ENCODE results near the gene PPP2R2C.

The PPP2R2C gene

GRCh38 chr4:6402566-6403399, 69.6 kb downstream of the PPP2R2C start:
- no peaks in the 10 kb centered on the region for H3K79me2 ChIP-seq (ENCODE audit: insufficient read depth, low read length)
- TF ChIP-seq EZH2phosphoT487 (IDR thresholded peaks at IDR 0.05; ENCODE audit: borderline replicate concordance) (no peak), CTCF (conservative IDR thresholded peaks at IDR 0.05; ENCODE audit: low read length) (no peak)
- no peaks in the 10 kb centered on the region for H3K9me2 ChIP-seq (replicated peaks; ENCODE audit: low read depth, low read length)
- no peaks in the 10 kb centered on the region for H3K36me3 ChIP-seq (ENCODE audit: insufficient read depth, low read length)
- no peaks in the 10 kb centered on the region for H4K20me1 ChIP-seq (ENCODE audit: insufficient read depth, low read length, poor library complexity, severe bottlenecking)
- H3K9ac ChIP-seq (ENCODE audit: low read depth, low read length, poor library complexity, severe bottlenecking), result no peak overlapping the region
- H3K4me2 ChIP-seq (ENCODE audit: low read depth, low read length, poor library complexity, severe bottlenecking), result no peak overlapping the region
- H3K4me3 ChIP-seq (ENCODE audit: low read length, poor library complexity, severe bottlenecking), result no peak overlapping the region
- no peaks in the 10 kb centered on the region for H3K4me1 ChIP-seq (ENCODE audit: insufficient read depth, low read length, poor library complexity, severe bottlenecking)
- H2AFZ ChIP-seq (ENCODE audit: low read length), result no peak overlapping the region
- no peaks in the 10 kb centered on the region for H3K27me3 ChIP-seq (ENCODE audit: insufficient read depth, low read length, poor library complexity, severe bottlenecking)
- no peaks in the 10 kb centered on the region for H3K9me3 ChIP-seq (ENCODE audit: insufficient read depth, low read depth, low read length)
- H3F3A ChIP-seq (ENCODE audit: low read depth), result no peaks in the 10 kb centered on the region

GRCh38 chr4:6401797-6402196, 70.6 kb downstream of the PPP2R2C start:
- no peaks in the 10 kb centered on the region for H3K9me3 ChIP-seq (ENCODE audit: insufficient read depth, low read depth, low read length)
- no peak overlapping the region for H3K4me3 ChIP-seq (ENCODE audit: low read length, poor library complexity, severe bottlenecking)
- no peaks in the 10 kb centered on the region for H3K4me1 ChIP-seq (ENCODE audit: insufficient read depth, low read length, poor library complexity, severe bottlenecking)
- no peaks in the 10 kb centered on the region for H3K79me2 ChIP-seq (ENCODE audit: insufficient read depth, low read length)
- no peak overlapping the region for H3K9ac ChIP-seq (ENCODE audit: low read depth, low read length, poor library complexity, severe bottlenecking)
- no peaks in the 10 kb centered on the region for H3K27me3 ChIP-seq (ENCODE audit: insufficient read depth, low read length, poor library complexity, severe bottlenecking)
- TF ChIP-seq EZH2phosphoT487 (IDR thresholded peaks at IDR 0.05; ENCODE audit: borderline replicate concordance), result no peak
- no peak for TF ChIP-seq CTCF (conservative IDR thresholded peaks at IDR 0.05; ENCODE audit: low read length)
- H3K36me3 ChIP-seq (ENCODE audit: insufficient read depth, low read length), result no peaks in the 10 kb centered on the region
- no peaks in the 10 kb centered on the region for H3K9me2 ChIP-seq (replicated peaks; ENCODE audit: low read depth, low read length)
- no peak overlapping the region for H2AFZ ChIP-seq (ENCODE audit: low read length)
- H3K4me2 ChIP-seq (ENCODE audit: low read depth, low read length, poor library complexity, severe bottlenecking), result no peak overlapping the region
- no peaks in the 10 kb centered on the region for H4K20me1 ChIP-seq (ENCODE audit: insufficient read depth, low read length, poor library complexity, severe bottlenecking)
- H3F3A ChIP-seq (ENCODE audit: low read depth), result no peaks in the 10 kb centered on the region

- no peak overlapping the region for H3K4me3 ChIP-seq (ENCODE audit: low read length, poor library complexity, severe bottlenecking)
- TF ChIP-seq CTCF (conservative IDR thresholded peaks at IDR 0.05; ENCODE audit: low read length), result no peak
- TF ChIP-seq EZH2phosphoT487 (IDR thresholded peaks at IDR 0.05; ENCODE audit: borderline replicate concordance), result no peak
- H3K4me1 ChIP-seq (ENCODE audit: insufficient read depth, low read length, poor library complexity, severe bottlenecking), result no peaks in the 10 kb centered on the region
- H3K4me2 ChIP-seq (ENCODE audit: low read depth, low read length, poor library complexity, severe bottlenecking), result no peak overlapping the region
- no peaks in the 10 kb centered on the region for H3K9me3 ChIP-seq (ENCODE audit: insufficient read depth, low read depth, low read length)
- no peaks in the 10 kb centered on the region for H3K79me2 ChIP-seq (ENCODE audit: insufficient read depth, low read length)
- no peaks in the 10 kb centered on the region for H3K27me3 ChIP-seq (ENCODE audit: insufficient read depth, low read length, poor library complexity, severe bottlenecking)
- H3F3A ChIP-seq (ENCODE audit: low read depth), result no peaks in the 10 kb centered on the region
- H3K9me2 ChIP-seq (replicated peaks; ENCODE audit: low read depth, low read length), result no peaks in the 10 kb centered on the region
- H4K20me1 ChIP-seq (ENCODE audit: insufficient read depth, low read length, poor library complexity, severe bottlenecking), result no peaks in the 10 kb centered on the region
- H3K36me3 ChIP-seq (ENCODE audit: insufficient read depth, low read length), result no peaks in the 10 kb centered on the region
- no peak overlapping the region for H3K9ac ChIP-seq (ENCODE audit: low read depth, low read length, poor library complexity, severe bottlenecking)
- H2AFZ ChIP-seq (ENCODE audit: low read length), result no peak overlapping the region
Observed at GRCh38 chr4:6396696-6397236, 75.6 kb downstream of the PPP2R2C start.
